GM13976 (cell line): ENCODE measurements around the gene SOWAHC.
"Not testable (repeated sequence)": the region's sequence is repeated elsewhere in the genome, so short reads cannot be mapped to it uniquely, and the experiment has no call there.

Source experiments
- DNase-seq: peaks from one replicate; pipeline ENCODE4 v3.0.0; 2012; ENCODE audit warnings: low spot score
- CTCF ChIP-seq: IDR thresholded peaks from 2 replicates; pipeline ENCODE4 v1.5.1; 2012; ENCODE audit warnings: borderline replicate concordance, mild to moderate bottlenecking; ENCODE audit not compliant: insufficient read depth; ENCODE audit errors: extremely low read depth, missing control alignments, control extremely low read depth
- in situ Hi-C: fragments of 300-500 bp; cut with MboI; formaldehyde crosslinking; loops from one replicate; pipeline ENCODE4 v1.12.0; 2022; ENCODE audit warnings: low sequenced_read_pairs, mixed read lengths, inconsistent platforms; ENCODE audit not compliant: unreplicated experiment

Gene SOWAHC

GRCh38 chr2:109635426-109636304 lies 21.5 kb downstream of the SOWAHC start:
- in situ Hi-C loops = no loop called here
- DNase-seq = no peak
- no peak for TF ChIP-seq CTCF

GRCh38 chr2:109636317-109636716 lies 22.2 kb downstream of the SOWAHC start:
- DNase-seq = no peak
- in situ Hi-C loops = no loop called here
- TF ChIP-seq CTCF = no peak

- no peak for TF ChIP-seq CTCF
- in situ Hi-C loops = no loop called here
- DNase-seq = peak; percentile 39
These were observed 23.8 kb downstream of the SOWAHC start for GRCh38 chr2:109637749-109638570.

GRCh38 chr2:109638795-109639194 lies 24.6 kb downstream of the SOWAHC start:
- DNase-seq = no peak
- in situ Hi-C loops = no loop called here
- TF ChIP-seq CTCF = no peak

GRCh38 chr2:109640000-109640399 lies 25.8 kb downstream of the SOWAHC start:
- in situ Hi-C loops, DNase-seq: not testable (repeated sequence)

- DNase-seq = no peak
- in situ Hi-C loops = no loop called here
- no peak for TF ChIP-seq CTCF
These were observed 30.6 kb downstream of the SOWAHC start for GRCh38 chr2:109644571-109645275.
